Colonic mucosa (tissue), 4 donors: Measurements from ENCODE around the gene HES4. TPM values are rescaled to one million over a fixed set of nuclear protein-coding genes. Genes with fewer than 3 reads are reported as not detected.

ENCODE experiments used
- DNase-seq: peaks from one replicate; pipeline ENCODE4 v3.0.0-alpha.2; 2020
- H3K27ac ChIP-seq: fragments of 200-600 bp; one replicate; pipeline ENCODE4 v1.8.0; 2021
- H3K27me3 ChIP-seq: fragments of 200-600 bp; one replicate; pipeline ENCODE4 v1.8.0; 2021
- H3K36me3 ChIP-seq: fragments of 200-600 bp; one replicate; pipeline ENCODE4 v1.8.0; 2021
- H3K4me1 ChIP-seq: fragments of 200-600 bp; one replicate; pipeline ENCODE4 v1.8.0; 2021; ENCODE audit warnings: mild to moderate bottlenecking
- H3K4me3 ChIP-seq: fragments of 200-600 bp; one replicate; pipeline ENCODE4 v1.8.0; 2021
- H3K9ac ChIP-seq, 2 donors: one replicate each; pipeline ENCODE4 v1.7.0; 2013; ENCODE audit warnings: control low read depth in 2 of 2, low read depth in 2 of 2, low read length in 2 of 2
- H3K9me3 ChIP-seq: fragments of 200-600 bp; one replicate; pipeline ENCODE4 v1.8.0; 2021
- intact Hi-C: fragments of 100-400 bp; cut with DNase I; formaldehyde crosslinking; loops from one replicate; pipeline ENCODE4 v1.14.1; 2022
- total RNA-seq, 2 donors: library from RNA; stranded (reverse); fragmentation: NEBNext Ultra II Directional in 1 of 2; extraction: Animal tissue kit (Norgen Biotek cat#: 25700) in 1 of 2; gene quantifications; one replicate each; pipeline ENCODE4 v1.2.1, GENCODE V29; 2021
- TF ChIP-seq, protein P1 (sequence below): fragments of 200-600 bp; IDR thresholded peaks from one replicate; pipeline ENCODE4 v1.8.0; 2022; ENCODE audit warnings: antibody characterized with exemption, mild to moderate bottlenecking
- donor health status: healthy.
- donor health status: DM: no; HTN: no; CAD: no.
- donor health status: DM: no; HTN: no; CAD: no.

The HES4 gene
- total RNA-seq, 2 donors from 2014 or later = 30.5 to 47.3 TPM

DNA sequence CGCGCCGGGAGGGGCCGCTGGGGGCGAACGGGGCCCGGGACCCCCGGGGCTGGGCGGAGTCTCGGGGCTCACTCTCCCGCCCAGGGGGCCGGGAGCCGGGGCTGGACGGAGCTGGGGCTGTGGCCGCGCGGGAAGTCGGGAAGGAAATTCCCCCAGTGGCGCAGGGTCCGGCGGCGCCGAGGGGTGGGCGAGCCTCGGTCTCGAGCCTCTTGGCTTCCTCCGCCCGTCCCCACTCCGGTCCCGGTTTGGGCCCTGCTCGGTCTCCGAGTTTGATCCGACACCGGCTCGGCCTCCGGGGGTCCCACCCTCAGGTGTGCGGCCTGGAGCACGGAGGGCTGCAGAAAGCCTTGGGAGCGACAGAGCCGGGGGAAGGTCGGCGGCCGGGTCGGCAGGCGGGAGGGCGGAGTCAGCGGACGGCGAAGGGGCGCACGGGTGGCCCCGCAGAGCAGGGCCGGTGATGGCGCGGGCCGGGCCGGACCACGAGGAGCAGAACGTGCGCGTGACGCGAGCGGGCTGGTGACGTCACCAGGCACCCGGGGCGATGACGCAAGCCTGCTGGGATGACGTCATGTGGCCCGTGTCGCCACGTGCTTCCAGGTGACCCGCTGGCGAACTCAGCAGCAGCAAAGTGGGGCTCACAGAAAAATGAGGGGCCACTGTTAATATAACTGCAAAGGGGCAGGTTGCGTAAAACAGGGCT, 610 bp upstream of the HES4 start:
- no peaks in the 10 kb centered on the region for H3K36me3 ChIP-seq
- H3K4me1 ChIP-seq = peaks cover 15% of the 10 kb centered on the region

DNA sequence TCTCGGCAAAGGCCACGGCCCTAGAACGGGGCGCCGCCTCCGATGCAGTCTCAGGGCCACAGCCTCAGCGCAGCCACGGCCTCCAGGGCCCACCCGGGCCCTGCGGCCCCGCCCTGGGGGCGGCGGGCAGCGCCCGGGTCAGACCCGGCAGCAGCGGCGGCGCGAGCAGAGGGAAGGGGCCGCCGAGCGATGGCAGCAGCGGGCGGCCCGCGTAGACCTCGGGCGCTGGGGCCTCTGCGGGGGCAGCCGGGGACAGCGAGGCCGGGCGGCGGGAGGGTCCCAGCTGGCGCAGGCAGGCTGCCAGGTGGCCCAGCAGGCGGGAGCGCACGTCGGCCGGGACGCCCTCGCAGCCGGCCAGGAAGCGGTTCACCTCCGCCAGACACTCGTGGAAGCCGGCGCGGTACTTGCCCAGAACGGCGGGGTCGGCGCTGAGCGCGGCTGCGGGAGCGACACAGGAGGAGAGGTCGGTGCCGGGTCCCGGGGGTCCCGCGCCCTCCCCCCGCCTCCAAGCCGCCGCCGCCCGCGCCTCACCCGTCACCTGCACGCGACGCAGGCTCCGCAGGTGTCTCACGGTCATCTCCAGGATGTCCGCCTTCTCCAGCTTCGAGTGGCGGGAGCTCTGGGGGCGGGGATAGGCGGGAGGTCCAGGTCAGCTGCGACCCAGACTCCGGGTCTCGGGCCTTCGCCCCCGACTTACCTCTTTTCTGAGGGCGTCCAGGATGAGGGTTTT, 737 bp downstream of the HES4 start:
- intact Hi-C loops = no loop called here
- H3K4me3 ChIP-seq = peak overlapping the region; percentile 54
- H3K27me3 ChIP-seq = peaks cover 14% of the 10 kb centered on the region
- peak overlapping the region in 1 of 2 donors; percentile 73 for H3K9ac ChIP-seq
- TF ChIP-seq, protein P1, sequence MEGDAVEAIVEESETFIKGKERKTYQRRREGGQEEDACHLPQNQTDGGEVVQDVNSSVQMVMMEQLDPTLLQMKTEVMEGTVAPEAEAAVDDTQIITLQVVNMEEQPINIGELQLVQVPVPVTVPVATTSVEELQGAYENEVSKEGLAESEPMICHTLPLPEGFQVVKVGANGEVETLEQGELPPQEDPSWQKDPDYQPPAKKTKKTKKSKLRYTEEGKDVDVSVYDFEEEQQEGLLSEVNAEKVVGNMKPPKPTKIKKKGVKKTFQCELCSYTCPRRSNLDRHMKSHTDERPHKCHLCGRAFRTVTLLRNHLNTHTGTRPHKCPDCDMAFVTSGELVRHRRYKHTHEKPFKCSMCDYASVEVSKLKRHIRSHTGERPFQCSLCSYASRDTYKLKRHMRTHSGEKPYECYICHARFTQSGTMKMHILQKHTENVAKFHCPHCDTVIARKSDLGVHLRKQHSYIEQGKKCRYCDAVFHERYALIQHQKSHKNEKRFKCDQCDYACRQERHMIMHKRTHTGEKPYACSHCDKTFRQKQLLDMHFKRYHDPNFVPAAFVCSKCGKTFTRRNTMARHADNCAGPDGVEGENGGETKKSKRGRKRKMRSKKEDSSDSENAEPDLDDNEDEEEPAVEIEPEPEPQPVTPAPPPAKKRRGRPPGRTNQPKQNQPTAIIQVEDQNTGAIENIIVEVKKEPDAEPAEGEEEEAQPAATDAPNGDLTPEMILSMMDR = no peak
- peaks cover 5% of the 10 kb centered on the region for H3K4me1 ChIP-seq
- no peaks in the 10 kb centered on the region for H3K36me3 ChIP-seq
- DNase-seq = peak; percentile 54
- H3K9me3 ChIP-seq = no peaks in the 10 kb centered on the region
- H3K27ac ChIP-seq = peak overlapping the region; percentile 50

More for the DNA sequence above, 610 bp upstream of the HES4 start:
- peak; percentile 82 for DNase-seq
- intact Hi-C loops = no loop called here
- peak overlapping the region; percentile 91 for H3K27ac ChIP-seq
- no peaks in the 10 kb centered on the region for H3K9me3 ChIP-seq
- TF ChIP-seq, protein P1 = no peak
- peaks cover 14% of the 10 kb centered on the region for H3K27me3 ChIP-seq
- H3K4me3 ChIP-seq = peak overlapping the region; percentile 54
- peak overlapping the region; percentile 46 to 73 for H3K9ac ChIP-seq

DNA sequence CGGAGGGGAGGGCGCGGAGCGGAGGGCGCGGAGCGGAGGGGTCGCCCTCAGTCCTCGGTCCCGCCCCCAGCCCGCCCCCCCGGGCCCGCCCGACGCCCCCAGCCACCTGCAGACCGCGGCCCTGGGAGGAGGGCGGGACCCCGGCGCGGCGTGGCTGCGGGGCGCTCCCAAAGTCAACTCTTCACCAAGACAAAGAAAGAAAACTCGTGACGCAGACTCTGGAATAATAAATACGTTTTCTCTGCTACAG, 1.2 kb downstream of the HES4 start:
- peak overlapping the region; percentile 54 for H3K4me3 ChIP-seq

DNA sequence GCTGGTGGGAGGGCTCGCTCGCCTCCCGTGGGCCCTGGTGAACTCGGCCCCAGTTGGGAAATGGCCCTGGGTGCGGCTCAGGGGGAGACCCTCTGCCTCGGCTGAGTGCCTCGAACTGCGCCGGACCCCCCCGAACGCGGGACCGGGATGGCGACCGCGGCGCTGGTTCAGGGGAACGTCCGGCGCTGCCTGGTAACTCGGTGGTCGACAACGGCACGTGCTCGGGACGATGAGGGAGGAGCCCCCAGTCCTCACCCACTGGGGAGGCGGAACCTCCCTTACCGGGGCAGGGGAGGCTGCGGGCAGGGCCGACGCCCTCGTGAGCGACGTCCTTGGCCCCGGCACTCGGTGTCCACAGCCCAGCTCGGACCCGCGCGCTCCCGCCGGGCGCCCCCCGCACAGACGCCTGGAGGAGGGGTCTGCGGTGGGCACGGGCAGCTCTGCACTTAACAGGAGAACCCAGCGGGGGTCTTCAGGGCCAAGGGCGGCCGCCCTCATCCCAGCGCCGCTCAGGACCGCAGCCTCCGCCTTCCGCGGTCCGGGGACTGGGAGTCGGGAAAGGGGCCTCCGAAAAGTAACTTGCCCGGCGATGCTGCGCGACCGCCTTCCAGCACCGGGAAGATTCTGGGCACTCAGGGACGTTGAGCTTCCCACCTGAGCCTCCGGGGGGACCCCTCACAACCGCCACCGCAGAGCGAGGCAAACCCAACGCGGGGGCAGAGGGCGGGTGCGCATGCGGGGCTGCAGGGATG, 1.7 kb downstream of the HES4 start:
- TF ChIP-seq, protein P1 = no peak
- H3K4me1 ChIP-seq = peaks cover 5% of the 10 kb centered on the region
- no peaks in the 10 kb centered on the region for H3K36me3 ChIP-seq
- DNase-seq = no peak
- peak overlapping the region; percentile 54 for H3K4me3 ChIP-seq
- peaks cover 14% of the 10 kb centered on the region for H3K27me3 ChIP-seq
- no peaks in the 10 kb centered on the region for H3K9me3 ChIP-seq
- no peak overlapping the region for H3K27ac ChIP-seq
- intact Hi-C loops = no loop called here
- no peak overlapping the region for H3K9ac ChIP-seq

More for the DNA sequence above, 1.2 kb downstream of the HES4 start:
- Histone ChIP-seq H3K27me3 (peaks cover 14% of the 10 kb centered on the region), H3K36me3 (no peaks in the 10 kb centered on the region), H3K9ac (peak overlapping the region in 1 of 2 donors; percentile 73), H3K4me1 (peaks cover 5% of the 10 kb centered on the region), H3K9me3 (no peaks in the 10 kb centered on the region), H3K27ac (no peak overlapping the region)
- intact Hi-C loops = no loop called here
- DNase-seq = no peak
- TF ChIP-seq, protein P1 = no peak

DNA sequence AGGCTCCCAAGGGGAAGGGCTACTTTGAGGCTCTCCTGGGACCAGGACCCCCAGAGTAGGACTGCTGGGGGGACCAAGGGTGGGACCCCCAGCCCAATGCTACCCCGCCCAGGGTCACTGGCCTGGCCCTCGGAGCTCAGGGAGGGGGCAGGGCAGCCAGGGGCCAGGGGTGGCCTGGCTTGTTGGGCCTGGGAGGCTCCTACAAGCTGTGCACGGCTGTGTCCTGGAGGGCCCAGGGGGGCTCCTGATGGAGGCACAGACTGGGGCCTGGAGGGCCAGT, 2.2 kb downstream of the HES4 start:
- H3K9me3 ChIP-seq = no peaks in the 10 kb centered on the region
- H3K36me3 ChIP-seq = no peaks in the 10 kb centered on the region
- DNase-seq = no peak
- TF ChIP-seq, protein P1 = no peak
- intact Hi-C loops = no loop called here
- no peak overlapping the region for H3K9ac ChIP-seq
- no peak overlapping the region for H3K4me3 ChIP-seq
- H3K27ac ChIP-seq = no peak overlapping the region
- H3K27me3 ChIP-seq = peaks cover 14% of the 10 kb centered on the region
- peaks cover 5% of the 10 kb centered on the region for H3K4me1 ChIP-seq
